Osteocyte (in vitro differentiated cells): ENCODE measurements around the gene IGFBPL1. TPM values are rescaled to one million over a fixed set of nuclear protein-coding genes. Genes with fewer than 3 reads are reported as not detected.

Experiments used
- DNase-seq: peaks from one replicate; pipeline ENCODE4 v3.0.0; 2021; ENCODE audit warnings: mixed read lengths; ENCODE audit not compliant: unreplicated experiment; ENCODE audit errors: extremely low spot score
- H3K27ac Mint-ChIP-seq: one replicate; pipeline ENCODE4 v1.8.0; 2021; ENCODE audit warnings: mild to moderate bottlenecking, mixed read lengths; ENCODE audit not compliant: unreplicated experiment
- H3K27me3 Mint-ChIP-seq: one replicate; pipeline ENCODE4 v1.8.0; 2021; ENCODE audit warnings: mixed read lengths; ENCODE audit not compliant: unreplicated experiment
- H3K36me3 Mint-ChIP-seq: one replicate; pipeline ENCODE4 v1.8.0; 2021; ENCODE audit warnings: mixed read lengths; ENCODE audit not compliant: unreplicated experiment
- H3K4me1 Mint-ChIP-seq: one replicate; pipeline ENCODE4 v1.8.0; 2021; ENCODE audit warnings: mixed read lengths; ENCODE audit not compliant: unreplicated experiment
- H3K4me3 Mint-ChIP-seq: one replicate; pipeline ENCODE4 v1.8.0; 2021; ENCODE audit warnings: mild to moderate bottlenecking, moderate library complexity, mixed read lengths; ENCODE audit not compliant: unreplicated experiment
- H3K9me3 Mint-ChIP-seq: one replicate; pipeline ENCODE4 v1.8.0; 2021; ENCODE audit warnings: mixed read lengths; ENCODE audit not compliant: unreplicated experiment
- total RNA-seq: library from RNA; stranded (reverse); gene quantifications from 2 replicates; pipeline ENCODE4 v1.2.1, GENCODE V29; 2021
- TF ChIP-seq, protein P1 (sequence below): fragments of 200-600 bp; sonication (generic); IDR thresholded peaks from 2 replicates; pipeline ENCODE4 v1.5.0; 2021; ENCODE audit warnings: antibody characterized with exemption, mild to moderate bottlenecking, moderate library complexity

IGFBPL1 gene
- total RNA-seq, 1 donor from 2014 or later = 2.8 TPM

DNA sequence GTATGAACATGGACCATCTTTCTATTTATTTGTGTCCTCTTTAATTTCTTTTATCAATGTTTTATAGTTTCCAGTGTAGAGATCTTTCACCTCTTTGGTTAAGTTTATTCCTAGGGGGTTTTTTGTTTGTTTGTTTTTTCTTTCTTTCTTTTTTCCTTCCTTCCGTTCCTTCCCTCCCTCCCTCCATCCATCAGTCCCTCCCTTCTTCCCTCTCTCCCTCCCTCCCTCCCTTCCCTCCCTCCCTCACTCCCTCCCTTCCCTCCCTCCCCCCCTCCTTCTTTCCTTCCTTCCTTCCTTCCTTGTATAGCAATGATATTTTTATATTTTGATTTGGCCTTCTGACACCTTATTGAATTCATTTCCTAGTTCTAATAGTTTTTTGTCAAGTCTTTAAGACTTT, 23.4 kb upstream of the IGFBPL1 start:
- Mint-ChIP-seq H3K9me3 (peaks cover 20% of the 10 kb centered on the region), H3K4me1 (peaks cover 7% of the 10 kb centered on the region), H3K27ac (no peak overlapping the region), H3K4me3 (no peak overlapping the region), H3K27me3 (peaks cover 4% of the 10 kb centered on the region), H3K36me3 (no peaks in the 10 kb centered on the region)
- TF ChIP-seq, protein P1, sequence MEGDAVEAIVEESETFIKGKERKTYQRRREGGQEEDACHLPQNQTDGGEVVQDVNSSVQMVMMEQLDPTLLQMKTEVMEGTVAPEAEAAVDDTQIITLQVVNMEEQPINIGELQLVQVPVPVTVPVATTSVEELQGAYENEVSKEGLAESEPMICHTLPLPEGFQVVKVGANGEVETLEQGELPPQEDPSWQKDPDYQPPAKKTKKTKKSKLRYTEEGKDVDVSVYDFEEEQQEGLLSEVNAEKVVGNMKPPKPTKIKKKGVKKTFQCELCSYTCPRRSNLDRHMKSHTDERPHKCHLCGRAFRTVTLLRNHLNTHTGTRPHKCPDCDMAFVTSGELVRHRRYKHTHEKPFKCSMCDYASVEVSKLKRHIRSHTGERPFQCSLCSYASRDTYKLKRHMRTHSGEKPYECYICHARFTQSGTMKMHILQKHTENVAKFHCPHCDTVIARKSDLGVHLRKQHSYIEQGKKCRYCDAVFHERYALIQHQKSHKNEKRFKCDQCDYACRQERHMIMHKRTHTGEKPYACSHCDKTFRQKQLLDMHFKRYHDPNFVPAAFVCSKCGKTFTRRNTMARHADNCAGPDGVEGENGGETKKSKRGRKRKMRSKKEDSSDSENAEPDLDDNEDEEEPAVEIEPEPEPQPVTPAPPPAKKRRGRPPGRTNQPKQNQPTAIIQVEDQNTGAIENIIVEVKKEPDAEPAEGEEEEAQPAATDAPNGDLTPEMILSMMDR = no peak
- DNase-seq = no peak

DNA sequence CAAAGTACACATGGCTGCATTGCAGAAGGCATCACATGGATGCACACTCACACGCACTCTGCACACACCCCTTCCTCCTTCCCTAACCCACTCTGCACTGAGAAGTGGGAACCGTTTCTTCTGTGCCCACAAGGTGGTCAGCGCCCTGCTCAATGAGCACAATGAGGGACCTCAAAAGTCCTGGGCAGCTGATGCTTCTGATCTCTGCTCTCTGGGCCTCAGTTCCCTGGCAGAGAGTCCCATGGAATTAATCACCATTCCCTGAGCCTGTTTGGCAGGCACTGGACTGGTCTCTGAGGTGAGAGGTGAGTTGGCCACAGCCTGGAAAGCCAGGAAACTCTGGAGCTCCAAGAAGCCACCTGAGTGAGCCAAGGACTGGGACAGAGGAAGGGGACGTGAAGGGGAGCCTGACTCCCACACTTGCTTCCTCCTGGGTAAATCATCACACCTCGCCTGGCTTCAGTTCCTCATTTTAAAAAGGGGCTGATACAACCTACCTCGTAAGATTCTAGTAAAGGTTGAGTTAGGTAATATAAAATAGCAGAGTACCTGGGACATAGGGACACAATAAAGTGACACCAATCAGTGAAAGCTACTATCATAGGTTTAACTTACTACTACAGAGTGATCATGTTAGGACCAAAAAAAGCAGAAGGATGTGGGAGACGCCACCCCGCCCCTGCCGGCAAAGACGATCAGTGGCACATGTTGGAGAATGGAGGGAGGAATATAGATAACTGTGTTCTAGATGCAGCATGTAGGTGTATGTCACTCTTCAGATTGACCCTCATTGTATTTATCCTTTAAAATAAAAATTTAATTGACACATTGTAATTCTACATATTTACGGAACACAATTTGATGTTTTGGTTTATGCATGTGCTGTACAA, 21.1 kb upstream of the IGFBPL1 start:
- H3K4me1 Mint-ChIP-seq = peaks cover 7% of the 10 kb centered on the region
- H3K27me3 Mint-ChIP-seq = peaks cover 4% of the 10 kb centered on the region
- peaks cover 5% of the 10 kb centered on the region for H3K9me3 Mint-ChIP-seq
- peak; percentile 38 for DNase-seq
- no peaks in the 10 kb centered on the region for H3K36me3 Mint-ChIP-seq
- TF ChIP-seq, protein P1 = no peak
- no peak overlapping the region for H3K27ac Mint-ChIP-seq
- no peak overlapping the region for H3K4me3 Mint-ChIP-seq

DNA sequence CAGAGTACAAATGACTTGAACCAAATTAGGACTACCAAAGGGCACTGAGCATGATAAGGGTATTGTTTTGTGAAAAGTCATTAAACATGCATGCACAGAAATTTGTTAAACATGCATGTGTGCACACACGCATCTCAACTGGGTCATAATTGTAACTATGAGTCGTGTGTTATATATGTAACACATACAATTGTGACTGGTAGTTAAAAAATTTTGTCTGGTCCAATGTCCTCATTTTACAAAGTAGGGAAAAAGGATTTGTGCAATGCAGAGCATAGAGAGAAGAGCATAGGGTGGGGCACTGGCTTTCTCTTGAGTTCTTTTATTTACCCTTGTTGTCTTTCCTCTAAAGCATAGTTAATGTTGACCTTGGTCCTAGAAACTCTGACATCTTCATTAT, 19.3 kb upstream of the IGFBPL1 start:
- H3K27ac Mint-ChIP-seq = no peak overlapping the region
- DNase-seq = no peak
- peaks cover 7% of the 10 kb centered on the region for H3K4me1 Mint-ChIP-seq
- H3K27me3 Mint-ChIP-seq = peaks cover 4% of the 10 kb centered on the region
- H3K9me3 Mint-ChIP-seq = no peaks in the 10 kb centered on the region
- TF ChIP-seq, protein P1 = no peak
- no peaks in the 10 kb centered on the region for H3K36me3 Mint-ChIP-seq
- no peak overlapping the region for H3K4me3 Mint-ChIP-seq

DNA sequence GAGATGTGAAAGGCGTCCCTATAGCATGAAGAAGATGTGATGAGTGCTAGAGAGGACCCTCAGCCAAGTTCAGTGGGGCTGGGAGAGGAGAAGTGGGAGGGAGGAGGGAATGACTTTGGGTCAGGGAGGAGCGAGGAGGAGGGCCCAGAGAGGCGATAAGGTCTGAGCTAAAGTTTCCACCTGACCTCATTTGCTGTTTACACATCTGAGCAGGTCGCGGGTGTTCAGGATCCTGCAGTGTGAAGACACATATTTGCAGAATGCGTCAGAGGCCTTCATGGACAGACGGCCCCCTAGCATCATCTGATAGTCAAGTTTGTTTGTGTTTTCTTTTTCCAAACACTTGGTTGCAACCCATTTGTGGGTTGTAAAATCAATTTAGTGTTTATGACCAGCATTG, 18.9 kb upstream of the IGFBPL1 start:
- peaks cover 7% of the 10 kb centered on the region for H3K4me1 Mint-ChIP-seq
- peaks cover 2% of the 10 kb centered on the region for H3K27me3 Mint-ChIP-seq
- no peaks in the 10 kb centered on the region for H3K9me3 Mint-ChIP-seq
- TF ChIP-seq, protein P1 = no peak
- DNase-seq = peak; percentile 49
- H3K4me3 Mint-ChIP-seq = no peak overlapping the region
- no peak overlapping the region for H3K27ac Mint-ChIP-seq
- H3K36me3 Mint-ChIP-seq = no peaks in the 10 kb centered on the region

DNA sequence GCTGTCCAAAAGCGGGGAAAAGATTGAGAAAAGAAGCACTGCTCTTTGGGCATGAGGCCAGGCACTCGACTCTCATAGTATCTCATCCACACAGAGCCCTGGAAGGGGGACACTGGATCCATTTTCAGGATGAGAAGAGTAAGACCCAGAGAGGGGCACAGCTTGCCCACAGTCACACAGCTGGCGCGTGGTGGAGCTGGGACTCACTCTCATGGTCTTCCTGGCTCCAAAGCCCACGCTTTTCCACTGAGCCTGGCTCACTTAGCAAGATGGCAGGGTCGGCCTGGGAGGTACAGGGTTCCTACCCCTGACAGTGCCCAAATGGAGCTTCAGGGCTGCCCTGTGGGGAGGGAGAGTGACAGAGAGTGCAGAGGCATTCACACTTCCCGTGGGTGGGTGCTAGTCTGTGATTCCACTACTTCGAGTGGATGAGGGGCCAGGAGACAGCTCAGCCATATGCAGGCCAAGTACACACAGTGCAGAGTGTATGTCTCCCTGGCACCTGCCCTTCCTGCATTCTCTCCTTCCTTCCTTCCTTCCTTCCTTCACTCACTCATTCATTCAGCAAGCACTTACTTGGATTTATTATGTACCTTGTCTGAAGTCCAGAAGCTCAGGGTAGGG, 18.3 kb upstream of the IGFBPL1 start:
- no peak overlapping the region for H3K27ac Mint-ChIP-seq
- H3K36me3 Mint-ChIP-seq = no peaks in the 10 kb centered on the region
- peaks cover 13% of the 10 kb centered on the region for H3K4me1 Mint-ChIP-seq
- H3K4me3 Mint-ChIP-seq = no peak overlapping the region
- TF ChIP-seq, protein P1 = no peak
- peaks cover 2% of the 10 kb centered on the region for H3K27me3 Mint-ChIP-seq
- no peaks in the 10 kb centered on the region for H3K9me3 Mint-ChIP-seq
- no peak for DNase-seq
